Measurements from ENCODE around the gene UBQLN1. TPM values are rescaled to one million over a fixed set of nuclear protein-coding genes. Genes with fewer than 3 reads are reported as not detected.

Gene UBQLN1
- total RNA-seq, 2 experiments from 2014 or later = 178 to 185 TPM

- no peaks in the 10 kb centered on the region for H3K27me3 Mint-ChIP-seq
- no peaks in the 10 kb centered on the region for H3K27me3 ChIP-seq (ENCODE audit: control insufficient read depth in 1 of 2, insufficient read depth in 2 of 2, low read length in 2 of 2)
- H3K4me3 Mint-ChIP-seq = no peak overlapping the region
Observed at GRCh38 chr9:83652433-83652832, 55.3 kb downstream of the UBQLN1 start.

GRCh38 chr9:83651558-83651957 lies 56.2 kb downstream of the UBQLN1 start:
- POLR2A ChIA-PET = no interaction called here
- no peak overlapping the region for H3K27ac ChIP-seq (ENCODE audit: low read depth in 1 of 2, low read length in 2 of 2)
- peaks cover 19% of the 10 kb centered on the region for H3K36me3 Mint-ChIP-seq (ENCODE audit: low read depth)

More at GRCh38 chr9:83652433-83652832, 55.3 kb downstream of the UBQLN1 start:
- Mint-ChIP-seq H3K27ac (no peak overlapping the region), H3K9me3 (no peaks in the 10 kb centered on the region), H3K36me3 (ENCODE audit: low read depth) (peaks cover 19% of the 10 kb centered on the region), H3K4me1 (ENCODE audit: low read depth) (peaks cover 7% of the 10 kb centered on the region)
- intact Hi-C loops (cut with DNase I, micrococcal nuclease) = loop anchor here in 1 of 2 experiments (5.0 kb wide), 1 partner anchor 55 kb away; no protein-coding TSS in a partner anchor
- ATAC-seq (ENCODE audit: poor library complexity) = no peak
- Histone ChIP-seq H3K4me1 (ENCODE audit: insufficient read depth, low read length) (no peaks in the 10 kb centered on the region), H3K4me3 (ENCODE audit: low read length) (no peak overlapping the region), H3K9me3 (ENCODE audit: control insufficient read depth in 1 of 2, insufficient read depth in 1 of 2, low read length in 2 of 2) (no peaks in the 10 kb centered on the region), H3K27ac (ENCODE audit: low read depth in 1 of 2, low read length in 2 of 2) (no peak overlapping the region), H3K36me3 (ENCODE audit: insufficient read depth, low read length) (peaks cover 58% of the 10 kb centered on the region)
- POLR2A ChIA-PET = no interaction called here
- no peak for TF ChIP-seq CTCF (IDR thresholded peaks at IDR 0.05)
- no peak for DNase-seq
- CTCF ChIA-PET = no interaction called here

GRCh38 chr9:83649515-83649914 lies 58.2 kb downstream of the UBQLN1 start:
- Histone ChIP-seq H3K4me3 (ENCODE audit: low read length) (no peak overlapping the region), H3K9me3 (ENCODE audit: control insufficient read depth in 1 of 2, insufficient read depth in 1 of 2, low read length in 2 of 2) (no peaks in the 10 kb centered on the region), H3K36me3 (ENCODE audit: insufficient read depth, low read length) (peaks cover 38% of the 10 kb centered on the region), H3K27ac (ENCODE audit: low read depth in 1 of 2, low read length in 2 of 2) (no peak overlapping the region), H3K4me1 (ENCODE audit: insufficient read depth, low read length) (no peaks in the 10 kb centered on the region), H3K27me3 (ENCODE audit: control insufficient read depth in 1 of 2, insufficient read depth in 2 of 2, low read length in 2 of 2) (no peaks in the 10 kb centered on the region)
- Mint-ChIP-seq H3K4me3 (no peak overlapping the region), H3K4me1 (ENCODE audit: low read depth) (peaks cover 7% of the 10 kb centered on the region), H3K27ac (no peak overlapping the region), H3K27me3 (no peaks in the 10 kb centered on the region), H3K36me3 (ENCODE audit: low read depth) (peaks cover 19% of the 10 kb centered on the region), H3K9me3 (no peaks in the 10 kb centered on the region)
- ChIA-PET POLR2A (interaction anchor here (0.9 to 2.0 kb wide), 3 partner anchors 26 to 58 kb away, joined by 3 to 8 read pairs (median 3); partner anchors contain the start of genes IDNK and UBQLN1), CTCF (interaction anchor here (0.8 to 2.9 kb wide), 5 partner anchors 13 to 314 kb away, joined by 3 to 20 read pairs (median 3); partner anchors contain the start of gene UBQLN1)
- DNase-seq (no peak), ATAC-seq (ENCODE audit: poor library complexity) (peak; percentile 16)
- no peak for TF ChIP-seq CTCF (IDR thresholded peaks at IDR 0.05)
- intact Hi-C loops (cut with DNase I, micrococcal nuclease) = loop anchor here (1.0 to 5.0 kb wide), 5 partner anchors 29 to 315 kb away; no protein-coding TSS in a partner anchor

More at GRCh38 chr9:83651558-83651957, 56.2 kb downstream of the UBQLN1 start:
- CTCF ChIA-PET = no interaction called here
- peaks cover 7% of the 10 kb centered on the region for H3K4me1 Mint-ChIP-seq (ENCODE audit: low read depth)
- H3K9me3 Mint-ChIP-seq = no peaks in the 10 kb centered on the region
- H3K4me1 ChIP-seq (ENCODE audit: insufficient read depth, low read length) = no peaks in the 10 kb centered on the region
- no peak for TF ChIP-seq CTCF (IDR thresholded peaks at IDR 0.05)
- ATAC-seq (ENCODE audit: poor library complexity) (no peak), DNase-seq (no peak)
- no peak overlapping the region for H3K4me3 Mint-ChIP-seq
- no peaks in the 10 kb centered on the region for H3K27me3 ChIP-seq (ENCODE audit: control insufficient read depth in 1 of 2, insufficient read depth in 2 of 2, low read length in 2 of 2)
- H3K36me3 ChIP-seq (ENCODE audit: insufficient read depth, low read length) = peaks cover 49% of the 10 kb centered on the region
- no peak overlapping the region for H3K27ac Mint-ChIP-seq
- H3K9me3 ChIP-seq (ENCODE audit: control insufficient read depth in 1 of 2, insufficient read depth in 1 of 2, low read length in 2 of 2) = no peaks in the 10 kb centered on the region
- intact Hi-C loops (cut with DNase I, micrococcal nuclease) = loop anchor here in 1 of 2 experiments (5.0 kb wide), 1 partner anchor 54 kb away; no protein-coding TSS in a partner anchor
- no peak overlapping the region for H3K4me3 ChIP-seq (ENCODE audit: low read length)
- no peaks in the 10 kb centered on the region for H3K27me3 Mint-ChIP-seq

All from CD4-positive, alpha-beta T cell (primary cell).